Measurements from ENCODE around the gene PHC2. TPM values are rescaled to one million over a fixed set of nuclear protein-coding genes. Genes with fewer than 3 reads are reported as not detected.

Gene PHC2
- total RNA-seq, 1 donor = 85.4 TPM

DNA sequence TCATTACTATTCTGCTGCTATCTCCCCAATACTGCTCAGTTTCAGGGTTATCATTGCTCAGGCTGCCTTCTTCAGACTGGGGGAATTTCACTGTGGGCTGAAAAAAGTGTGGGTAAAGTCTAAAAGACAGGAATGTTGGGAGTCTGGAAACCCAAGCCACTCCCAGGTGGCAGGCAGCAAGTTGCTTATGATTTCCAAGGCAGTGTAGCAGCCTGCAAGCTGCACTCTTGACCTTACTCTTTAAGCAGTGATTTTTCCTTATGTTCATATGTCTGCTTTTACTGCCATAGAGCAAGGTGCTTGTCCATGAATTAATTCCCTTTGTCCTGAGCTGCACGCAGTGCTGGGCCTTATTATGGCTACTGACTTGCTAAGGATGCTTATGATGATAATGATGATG, 53.1 kb downstream of the PHC2 start:
- TF ChIP-seq, protein P1, sequence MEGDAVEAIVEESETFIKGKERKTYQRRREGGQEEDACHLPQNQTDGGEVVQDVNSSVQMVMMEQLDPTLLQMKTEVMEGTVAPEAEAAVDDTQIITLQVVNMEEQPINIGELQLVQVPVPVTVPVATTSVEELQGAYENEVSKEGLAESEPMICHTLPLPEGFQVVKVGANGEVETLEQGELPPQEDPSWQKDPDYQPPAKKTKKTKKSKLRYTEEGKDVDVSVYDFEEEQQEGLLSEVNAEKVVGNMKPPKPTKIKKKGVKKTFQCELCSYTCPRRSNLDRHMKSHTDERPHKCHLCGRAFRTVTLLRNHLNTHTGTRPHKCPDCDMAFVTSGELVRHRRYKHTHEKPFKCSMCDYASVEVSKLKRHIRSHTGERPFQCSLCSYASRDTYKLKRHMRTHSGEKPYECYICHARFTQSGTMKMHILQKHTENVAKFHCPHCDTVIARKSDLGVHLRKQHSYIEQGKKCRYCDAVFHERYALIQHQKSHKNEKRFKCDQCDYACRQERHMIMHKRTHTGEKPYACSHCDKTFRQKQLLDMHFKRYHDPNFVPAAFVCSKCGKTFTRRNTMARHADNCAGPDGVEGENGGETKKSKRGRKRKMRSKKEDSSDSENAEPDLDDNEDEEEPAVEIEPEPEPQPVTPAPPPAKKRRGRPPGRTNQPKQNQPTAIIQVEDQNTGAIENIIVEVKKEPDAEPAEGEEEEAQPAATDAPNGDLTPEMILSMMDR (IDR thresholded peaks at IDR 0.05; ENCODE audit: extremely low read depth, low read depth, low read length) = no peak
- H3K9me3 ChIP-seq (ENCODE audit: low read depth, low read length) = no peaks in the 10 kb centered on the region
- no peak overlapping the region for H2AFZ ChIP-seq (ENCODE audit: low read length)
- no peaks in the 10 kb centered on the region for H4K20me1 ChIP-seq (ENCODE audit: insufficient read depth, low read length)
- H3K4me2 ChIP-seq (ENCODE audit: insufficient read depth, low read length) = no peak overlapping the region
- H3K4me3 ChIP-seq (ENCODE audit: insufficient read depth, low read length) = no peak overlapping the region
- H3K27ac ChIP-seq (ENCODE audit: low read depth, low read length) = no peak overlapping the region
- H3K36me3 ChIP-seq (ENCODE audit: insufficient read depth, low read length) = peaks cover 17% of the 10 kb centered on the region
- no peaks in the 10 kb centered on the region for H3K27me3 ChIP-seq (ENCODE audit: insufficient read depth, low read length)
- peaks cover 18% of the 10 kb centered on the region for H3K4me1 ChIP-seq (ENCODE audit: insufficient read depth, low read length)
- no peak for DNase-seq (ENCODE audit: insufficient read length, low spot score, missing footprints)
- peaks cover 76% of the 10 kb centered on the region for H3K79me2 ChIP-seq (ENCODE audit: insufficient read depth, low read length)

DNA sequence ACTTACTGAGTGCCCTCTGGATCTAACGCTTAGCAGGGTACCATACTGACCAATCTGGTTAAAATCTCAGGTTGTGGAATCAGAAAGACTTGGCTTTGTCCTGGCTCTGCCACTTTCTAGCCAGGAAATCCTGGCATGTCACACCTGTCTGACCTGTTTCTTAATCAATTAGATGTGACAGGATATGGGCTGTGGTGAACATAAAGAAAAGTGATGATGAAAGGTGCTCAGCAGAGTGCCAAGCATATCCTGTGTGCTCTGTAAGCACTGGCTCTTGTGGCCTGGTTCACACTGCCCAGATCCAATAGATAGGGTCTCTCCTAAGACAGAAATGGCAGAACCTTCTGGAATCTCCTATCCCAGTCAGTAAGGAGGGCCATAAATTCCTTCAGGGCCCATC, 53.9 kb downstream of the PHC2 start:
- peaks cover 20% of the 10 kb centered on the region for H3K36me3 ChIP-seq (ENCODE audit: insufficient read depth, low read length)
- H4K20me1 ChIP-seq (ENCODE audit: insufficient read depth, low read length) = no peaks in the 10 kb centered on the region
- no peak overlapping the region for H3K4me2 ChIP-seq (ENCODE audit: insufficient read depth, low read length)
- no peak for DNase-seq (ENCODE audit: insufficient read length, low spot score, missing footprints)
- H3K9me3 ChIP-seq (ENCODE audit: low read depth, low read length) = no peaks in the 10 kb centered on the region
- no peaks in the 10 kb centered on the region for H3K27me3 ChIP-seq (ENCODE audit: insufficient read depth, low read length)
- TF ChIP-seq, protein P1 (IDR thresholded peaks at IDR 0.05; ENCODE audit: extremely low read depth, low read depth, low read length) = no peak
- no peak overlapping the region for H3K27ac ChIP-seq (ENCODE audit: low read depth, low read length)
- H3K79me2 ChIP-seq (ENCODE audit: insufficient read depth, low read length) = peaks cover 72% of the 10 kb centered on the region
- no peak overlapping the region for H3K4me3 ChIP-seq (ENCODE audit: insufficient read depth, low read length)
- H2AFZ ChIP-seq (ENCODE audit: low read length) = no peak overlapping the region
- H3K4me1 ChIP-seq (ENCODE audit: insufficient read depth, low read length) = peaks cover 10% of the 10 kb centered on the region

DNA sequence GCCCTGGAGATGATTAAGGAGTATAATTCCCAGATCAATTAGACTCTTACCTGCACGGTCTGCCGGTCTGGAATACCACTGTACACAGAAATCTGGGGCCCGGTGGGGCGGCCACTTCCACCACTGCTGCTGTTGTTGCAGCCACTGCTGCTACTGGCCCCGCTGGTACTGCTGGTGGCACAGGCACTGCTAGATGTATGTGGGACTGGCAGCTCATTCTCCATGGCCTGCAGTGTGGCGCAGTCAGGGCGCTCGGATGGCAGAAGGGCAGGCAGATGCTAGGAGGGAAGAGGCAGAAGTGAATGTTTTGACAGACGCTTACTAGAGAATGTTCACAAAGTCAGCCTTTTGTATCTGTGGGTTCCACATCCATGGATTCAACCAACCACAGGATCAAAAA, 55.6 kb downstream of the PHC2 start:
- TF ChIP-seq, protein P1 (IDR thresholded peaks at IDR 0.05; ENCODE audit: extremely low read depth, low read depth, low read length) = no peak

DNA sequence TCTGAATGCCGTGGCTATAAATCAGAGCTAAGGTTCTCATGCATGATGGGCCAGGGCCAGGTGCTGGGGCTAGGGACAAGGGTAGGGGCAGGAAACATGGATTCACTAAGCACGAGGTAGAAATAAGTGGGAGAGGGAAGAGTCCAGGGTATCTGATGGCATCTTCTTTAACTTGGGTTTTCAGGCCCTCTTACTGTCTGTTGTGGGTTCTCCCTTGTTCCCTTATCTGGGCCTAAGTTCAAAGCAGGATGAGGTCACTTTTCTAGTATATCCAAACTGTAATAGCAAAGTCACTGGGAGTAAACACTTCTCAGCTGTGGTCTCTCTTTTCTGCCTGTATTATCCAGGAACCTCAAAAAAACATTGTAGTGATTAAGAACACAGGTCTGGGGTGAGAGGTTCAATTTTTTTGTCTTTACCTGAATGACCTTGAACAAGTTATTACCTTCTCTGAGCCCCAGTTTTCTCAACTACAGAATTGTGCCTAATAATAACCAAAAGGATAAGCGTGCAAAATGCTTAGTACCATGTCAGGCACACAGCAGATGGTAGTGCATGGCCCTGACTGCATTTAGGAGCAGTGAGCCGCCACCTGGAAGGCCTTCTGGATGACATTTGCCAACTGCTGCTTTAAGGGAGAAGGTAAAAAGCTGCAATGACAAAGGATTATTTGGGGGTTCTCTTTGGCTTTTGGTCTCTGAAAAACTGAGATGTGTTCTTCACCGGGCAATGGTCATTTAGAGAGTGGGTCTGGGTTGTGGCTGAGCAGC, 56.4 kb downstream of the PHC2 start:
- no peaks in the 10 kb centered on the region for H3K27me3 ChIP-seq (ENCODE audit: insufficient read depth, low read length)
- DNase-seq (ENCODE audit: insufficient read length, low spot score, missing footprints) = peak; percentile 92

More for the DNA sequence above, 55.6 kb downstream of the PHC2 start:
- Histone ChIP-seq H3K79me2 (ENCODE audit: insufficient read depth, low read length) (peaks cover 56% of the 10 kb centered on the region), H3K4me1 (ENCODE audit: insufficient read depth, low read length) (peaks cover 10% of the 10 kb centered on the region), H3K27ac (ENCODE audit: low read depth, low read length) (peak overlapping the region; percentile 18), H3K4me2 (ENCODE audit: insufficient read depth, low read length) (no peak overlapping the region), H3K4me3 (ENCODE audit: insufficient read depth, low read length) (no peak overlapping the region), H3K36me3 (ENCODE audit: insufficient read depth, low read length) (peaks cover 31% of the 10 kb centered on the region), H2AFZ (ENCODE audit: low read length) (no peak overlapping the region), H3K9me3 (ENCODE audit: low read depth, low read length) (no peaks in the 10 kb centered on the region), H3K27me3 (ENCODE audit: insufficient read depth, low read length) (no peaks in the 10 kb centered on the region), H4K20me1 (ENCODE audit: insufficient read depth, low read length) (no peaks in the 10 kb centered on the region)
- no peak for DNase-seq (ENCODE audit: insufficient read length, low spot score, missing footprints)

More for the DNA sequence above, 56.4 kb downstream of the PHC2 start:
- Histone ChIP-seq H3K4me2 (ENCODE audit: insufficient read depth, low read length) (no peak overlapping the region), H3K36me3 (ENCODE audit: insufficient read depth, low read length) (peaks cover 31% of the 10 kb centered on the region), H3K27ac (ENCODE audit: low read depth, low read length) (peak overlapping the region; percentile 18), H3K4me3 (ENCODE audit: insufficient read depth, low read length) (no peak overlapping the region), H3K4me1 (ENCODE audit: insufficient read depth, low read length) (peaks cover 10% of the 10 kb centered on the region), H2AFZ (ENCODE audit: low read length) (no peak overlapping the region), H3K9me3 (ENCODE audit: low read depth, low read length) (no peaks in the 10 kb centered on the region), H3K79me2 (ENCODE audit: insufficient read depth, low read length) (peaks cover 48% of the 10 kb centered on the region), H4K20me1 (ENCODE audit: insufficient read depth, low read length) (no peaks in the 10 kb centered on the region)
- TF ChIP-seq, protein P1 (IDR thresholded peaks at IDR 0.05; ENCODE audit: extremely low read depth, low read depth, low read length) = no peak

Data from osteoblast (primary cell).